HEK293 (cell line): Measurements from ENCODE around the gene WDR1.

Experiments
- CTCF ChIA-PET: fragments of 350-600 bp; formaldehyde crosslinking; extraction: SDS; loops from one replicate; lab custom pipeline; 2021; ENCODE audit warnings: antibody characterized with exemption; lab: Yijun Ruan, JAX
- POLR2A ChIA-PET: fragments of 300-600 bp; formaldehyde crosslinking; extraction: SDS; loops from one replicate; lab custom pipeline; 2020; ENCODE audit warnings: antibody characterized with exemption, inconsistent platforms; lab: Yijun Ruan, JAX
- H3K27ac ChIP-seq: fragments of 200-500 bp; sonication (Bioruptor generic); 2 replicates; pipeline ENCODE4 v1.5.1; 2014; ENCODE audit warnings: low read depth, low read length, control low read depth, inconsistent platforms; ENCODE audit errors: extremely low read depth
- H3K36me3 ChIP-seq, 2 experiments: fragments of 200-500 bp in 1 of 2; sonication (Bioruptor generic) in 1 of 2; 1 replicate in 1 of 2; 2 replicates in 1 of 2; pipeline ENCODE4 v1.5.1; 2014 to 2017; ENCODE audit warnings: inconsistent platforms in 2 of 2, low read length in 2 of 2; ENCODE audit not compliant: control insufficient read depth in 2 of 2, insufficient read depth in 1 of 2
- H3K4me1 ChIP-seq: fragments of 200-500 bp; sonication (Bioruptor generic); 2 replicates; pipeline ENCODE4 v1.5.1; 2014; ENCODE audit warnings: mild to moderate bottlenecking, low read length, inconsistent platforms; ENCODE audit not compliant: control insufficient read depth, insufficient read depth
- H3K4me3 ChIP-seq: 2 replicates; pipeline ENCODE4 v1.5.1; 2011; ENCODE audit warnings: low read depth, mild to moderate bottlenecking, control low read depth, low read length, moderate library complexity
- H3K9me3 ChIP-seq: fragments of 200-500 bp; sonication (Bioruptor generic); 2 replicates; pipeline ENCODE4 v1.5.1; 2014; ENCODE audit warnings: low read depth, low read length, inconsistent platforms; ENCODE audit not compliant: control insufficient read depth, insufficient read depth
- BCL11A ChIP-seq: fragments of 450-650 bp; formaldehyde crosslinking; IDR thresholded peaks from 2 replicates; pipeline ENCODE4 v1.5.1; 2016; ENCODE audit warnings: low read depth, missing biosample characterization, missing genetic modification characterization
- HOXC10 ChIP-seq: sonication (generic); formaldehyde crosslinking; IDR thresholded peaks from 2 replicates; pipeline ENCODE4 v1.8.1; 2023; ENCODE audit warnings: mild to moderate bottlenecking, missing genetic modification reagents
- KLF9 ChIP-seq: fragments of 450-650 bp; formaldehyde crosslinking; IDR thresholded peaks from 2 replicates; pipeline ENCODE4 v1.5.1; 2016; ENCODE audit warnings: missing biosample characterization, missing genetic modification characterization, low read depth
- MYNN ChIP-seq: fragments of 450-650 bp; formaldehyde crosslinking; IDR thresholded peaks from 2 replicates; pipeline ENCODE4 v1.5.1; 2016; ENCODE audit warnings: missing biosample characterization, missing genetic modification characterization, borderline replicate concordance
- SP2 ChIP-seq: fragments of 450-650 bp; formaldehyde crosslinking; IDR thresholded peaks from 2 replicates; pipeline ENCODE4 v1.5.1; 2016; ENCODE audit warnings: missing biosample characterization, missing genetic modification characterization
- ZBTB8A ChIP-seq: fragments of 450-650 bp; formaldehyde crosslinking; IDR thresholded peaks from 2 replicates; pipeline ENCODE4 v1.5.1; 2016; ENCODE audit warnings: missing biosample characterization, missing genetic modification characterization
- ZIC2 ChIP-seq: fragments of 450-650 bp; formaldehyde crosslinking; IDR thresholded peaks from 2 replicates; pipeline ENCODE4 v1.5.1; 2016; ENCODE audit warnings: missing biosample characterization, missing genetic modification characterization
- ZNF132 ChIP-seq: fragments of 450-650 bp; formaldehyde crosslinking; IDR thresholded peaks from 2 replicates; pipeline ENCODE4 v1.5.1; 2017; ENCODE audit warnings: missing biosample characterization, missing genetic modification characterization, borderline replicate concordance
- ZNF2 ChIP-seq: fragments of 450-650 bp; formaldehyde crosslinking; IDR thresholded peaks from 2 replicates; pipeline ENCODE4 v1.5.1; 2016; ENCODE audit warnings: missing biosample characterization, missing genetic modification characterization
- ZNF248 ChIP-seq: fragments of 450-650 bp; formaldehyde crosslinking; IDR thresholded peaks from 2 replicates; pipeline ENCODE4 v1.5.1; 2017; ENCODE audit warnings: missing biosample characterization, missing genetic modification characterization
- ZNF274 ChIP-seq, 2 experiments: fragments of 200-500 bp in 1 of 2; fragments of 450-650 bp in 1 of 2; sonication (Bioruptor generic) in 1 of 2; formaldehyde crosslinking in 1 of 2; IDR thresholded peaks; 2 replicates each; pipeline versions ENCODE4 v1.5.1 to v1.6.1; 2014 to 2016; ENCODE audit warnings: borderline replicate concordance in 1 of 2, inconsistent platforms in 1 of 2, low read length in 1 of 2, missing biosample characterization in 1 of 2, missing genetic modification characterization in 1 of 2
- ZNF324 ChIP-seq: fragments of 450-650 bp; formaldehyde crosslinking; IDR thresholded peaks from 2 replicates; pipeline ENCODE4 v1.5.1; 2016; ENCODE audit warnings: missing biosample characterization, missing genetic modification characterization
- ZNF335 ChIP-seq: fragments of 450-650 bp; formaldehyde crosslinking; conservative IDR thresholded peaks from 2 replicates; pipeline ENCODE4 v1.5.1; 2016; ENCODE audit warnings: missing biosample characterization, missing genetic modification characterization
- ZNF530 ChIP-seq: fragments of 450-650 bp; formaldehyde crosslinking; IDR thresholded peaks from 2 replicates; pipeline ENCODE4 v1.5.1; 2016; ENCODE audit warnings: low read depth, missing biosample characterization, missing genetic modification characterization
- ZNF610 ChIP-seq: fragments of 450-650 bp; formaldehyde crosslinking; IDR thresholded peaks from 2 replicates; pipeline ENCODE4 v1.5.1; 2016; ENCODE audit warnings: missing biosample characterization, missing genetic modification characterization, borderline replicate concordance
- ZNF670 ChIP-seq: fragments of 450-650 bp; formaldehyde crosslinking; IDR thresholded peaks from 2 replicates; pipeline ENCODE4 v1.5.1; 2016; ENCODE audit warnings: missing biosample characterization, missing genetic modification characterization, low read depth
- ZNF747 ChIP-seq: fragments of 450-650 bp; formaldehyde crosslinking; IDR thresholded peaks from 2 replicates; pipeline ENCODE4 v1.5.1; 2016; ENCODE audit warnings: missing biosample characterization, missing genetic modification characterization
- TF ChIP-seq, protein P1 (sequence below): fragments of 450-650 bp; IDR thresholded peaks from 2 replicates; pipeline ENCODE4 v1.5.1; 2018; ENCODE audit warnings: missing biosample characterization, mild to moderate bottlenecking, missing genetic modification characterization
- TF ChIP-seq, protein P2 (sequence below): fragments of 450-650 bp; formaldehyde crosslinking; IDR thresholded peaks from 2 replicates; pipeline ENCODE4 v1.5.1; 2016; ENCODE audit warnings: missing biosample characterization, missing genetic modification characterization
- TF ChIP-seq, protein P3 (sequence below): fragments of 450-650 bp; formaldehyde crosslinking; IDR thresholded peaks from 2 replicates; pipeline ENCODE4 v1.5.0; 2017; ENCODE audit warnings: missing biosample characterization, missing genetic modification characterization, borderline replicate concordance
- TF ChIP-seq, protein P4 (sequence below): fragments of 450-650 bp; formaldehyde crosslinking; conservative IDR thresholded peaks from 2 replicates; pipeline ENCODE4 v1.5.1; 2016; ENCODE audit warnings: low read depth, missing biosample characterization, missing genetic modification characterization

WDR1 gene

DNA sequence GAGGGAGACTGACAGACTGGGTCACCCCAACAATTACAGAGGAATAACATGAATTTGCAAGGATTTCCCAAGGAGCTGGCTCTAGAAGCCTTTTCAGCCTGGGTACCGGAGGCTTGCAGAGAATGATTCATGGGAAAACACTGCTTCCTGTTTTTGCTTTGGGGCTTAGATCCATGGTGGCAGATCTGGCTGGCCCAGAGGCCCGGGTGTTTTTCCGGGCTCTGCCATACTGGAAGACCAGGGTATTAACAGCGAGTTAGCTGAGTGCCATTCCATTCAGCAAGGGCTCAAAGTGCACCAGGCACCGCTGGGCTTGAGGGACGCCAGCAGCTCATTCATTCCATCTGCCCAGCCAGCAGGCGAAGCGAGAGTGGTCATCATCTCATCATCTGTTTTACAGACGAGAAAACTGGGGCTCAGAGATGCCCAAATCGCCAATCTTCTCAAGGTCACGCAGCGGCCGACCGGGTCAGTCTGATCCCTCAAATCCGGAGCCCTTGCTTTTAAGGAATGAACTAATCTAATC is 1.3 kb downstream of the WDR1 start (continued):
- TF ChIP-seq ZNF274 (IDR thresholded peaks at IDR 0.05; ENCODE audit: low read length), result no peak
- no peak for TF ChIP-seq ZNF274 (tag by site-specific recombination; IDR thresholded peaks at IDR 0.05; ENCODE audit: borderline replicate concordance)
- TF ChIP-seq ZNF530, result no peak
- no peak for TF ChIP-seq ZBTB8A (tag by site-specific recombination)
- TF ChIP-seq ZNF132 (tag by site-specific recombination), result no peak
- TF ChIP-seq BCL11A (tag by site-specific recombination), result no peak
- TF ChIP-seq MYNN, result no peak
- no peak for TF ChIP-seq HOXC10
- TF ChIP-seq, protein P1, sequence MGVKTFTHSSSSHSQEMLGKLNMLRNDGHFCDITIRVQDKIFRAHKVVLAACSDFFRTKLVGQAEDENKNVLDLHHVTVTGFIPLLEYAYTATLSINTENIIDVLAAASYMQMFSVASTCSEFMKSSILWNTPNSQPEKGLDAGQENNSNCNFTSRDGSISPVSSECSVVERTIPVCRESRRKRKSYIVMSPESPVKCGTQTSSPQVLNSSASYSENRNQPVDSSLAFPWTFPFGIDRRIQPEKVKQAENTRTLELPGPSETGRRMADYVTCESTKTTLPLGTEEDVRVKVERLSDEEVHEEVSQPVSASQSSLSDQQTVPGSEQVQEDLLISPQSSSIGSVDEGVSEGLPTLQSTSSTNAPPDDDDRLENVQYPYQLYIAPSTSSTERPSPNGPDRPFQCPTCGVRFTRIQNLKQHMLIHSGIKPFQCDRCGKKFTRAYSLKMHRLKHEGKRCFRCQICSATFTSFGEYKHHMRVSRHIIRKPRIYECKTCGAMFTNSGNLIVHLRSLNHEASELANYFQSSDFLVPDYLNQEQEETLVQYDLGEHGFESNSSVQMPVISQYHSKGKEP (tag by site-specific recombination), result no peak
- TF ChIP-seq ZNF2 (tag by site-specific recombination), result no peak
- TF ChIP-seq, all 188 proteins: peak for 0

DNA sequence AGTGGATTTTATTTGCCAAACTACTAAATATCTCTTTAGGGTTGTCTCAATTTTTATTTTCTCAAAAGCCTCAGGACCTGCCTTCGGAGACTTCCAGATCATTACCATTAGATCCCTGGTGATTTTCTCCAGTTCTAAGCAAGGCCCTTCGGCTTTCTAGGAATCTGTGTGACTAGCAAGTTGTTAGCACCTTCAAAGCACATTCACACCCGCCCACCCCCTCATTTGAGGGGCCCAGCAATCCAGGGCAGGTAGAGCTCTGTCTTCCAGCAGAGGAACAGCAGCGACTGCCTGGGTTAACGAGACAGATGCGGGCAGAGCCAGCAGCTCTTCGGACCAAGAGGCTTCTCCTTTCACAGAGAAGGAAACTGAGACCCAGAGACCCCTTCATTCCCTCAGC is 2.0 kb downstream of the WDR1 start:
- H3K27ac ChIP-seq, result no peak overlapping the region
- ChIA-PET POLR2A (no interaction called here), CTCF (no interaction called here)
- H3K9me3 ChIP-seq, result no peaks in the 10 kb centered on the region
- H3K4me1 ChIP-seq, result no peaks in the 10 kb centered on the region
- H3K4me3 ChIP-seq, result no peak overlapping the region
- TF ChIP-seq ZNF670 (tag by site-specific recombination) (no peak), ZNF248 (tag by site-specific recombination) (no peak), ZNF610 (tag by site-specific recombination) (no peak)
- TF ChIP-seq, all 188 proteins: peak for 0
- H3K36me3 ChIP-seq, result peaks cover 4 to 61% of the 10 kb centered on the region in 2 experiments; a peak in 2 of 3 replicates

DNA sequence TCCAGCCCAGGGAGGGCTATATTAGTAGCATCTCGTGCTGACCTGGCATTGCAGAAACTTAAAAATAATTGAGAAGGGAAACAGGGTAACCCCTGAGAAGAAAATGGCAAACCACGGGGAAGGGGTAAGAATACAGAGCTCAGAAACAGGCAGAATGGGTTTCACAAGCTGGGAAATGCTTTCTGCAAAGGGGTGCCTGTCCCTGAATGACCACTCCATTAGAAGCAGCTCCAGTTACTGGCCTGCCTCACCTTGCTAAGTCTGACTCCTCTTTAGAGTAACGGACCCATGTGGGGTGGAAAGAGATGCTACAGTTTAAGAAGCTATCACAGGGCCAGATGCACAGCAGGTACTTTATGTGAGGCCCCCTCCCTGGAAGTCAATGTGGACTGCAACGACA is 2.5 kb downstream of the WDR1 start:
- POLR2A ChIA-PET, result no interaction called here
- Histone ChIP-seq H3K27ac (no peak overlapping the region), H3K4me3 (no peak overlapping the region), H3K36me3 (peaks cover 4 to 65% of the 10 kb centered on the region in 2 experiments; a peak in 2 of 3 replicates), H3K9me3 (no peaks in the 10 kb centered on the region), H3K4me1 (no peaks in the 10 kb centered on the region)
- CTCF ChIA-PET, result no interaction called here
- TF ChIP-seq SP2 (tag by site-specific recombination), result no peak
- TF ChIP-seq, protein P2, sequence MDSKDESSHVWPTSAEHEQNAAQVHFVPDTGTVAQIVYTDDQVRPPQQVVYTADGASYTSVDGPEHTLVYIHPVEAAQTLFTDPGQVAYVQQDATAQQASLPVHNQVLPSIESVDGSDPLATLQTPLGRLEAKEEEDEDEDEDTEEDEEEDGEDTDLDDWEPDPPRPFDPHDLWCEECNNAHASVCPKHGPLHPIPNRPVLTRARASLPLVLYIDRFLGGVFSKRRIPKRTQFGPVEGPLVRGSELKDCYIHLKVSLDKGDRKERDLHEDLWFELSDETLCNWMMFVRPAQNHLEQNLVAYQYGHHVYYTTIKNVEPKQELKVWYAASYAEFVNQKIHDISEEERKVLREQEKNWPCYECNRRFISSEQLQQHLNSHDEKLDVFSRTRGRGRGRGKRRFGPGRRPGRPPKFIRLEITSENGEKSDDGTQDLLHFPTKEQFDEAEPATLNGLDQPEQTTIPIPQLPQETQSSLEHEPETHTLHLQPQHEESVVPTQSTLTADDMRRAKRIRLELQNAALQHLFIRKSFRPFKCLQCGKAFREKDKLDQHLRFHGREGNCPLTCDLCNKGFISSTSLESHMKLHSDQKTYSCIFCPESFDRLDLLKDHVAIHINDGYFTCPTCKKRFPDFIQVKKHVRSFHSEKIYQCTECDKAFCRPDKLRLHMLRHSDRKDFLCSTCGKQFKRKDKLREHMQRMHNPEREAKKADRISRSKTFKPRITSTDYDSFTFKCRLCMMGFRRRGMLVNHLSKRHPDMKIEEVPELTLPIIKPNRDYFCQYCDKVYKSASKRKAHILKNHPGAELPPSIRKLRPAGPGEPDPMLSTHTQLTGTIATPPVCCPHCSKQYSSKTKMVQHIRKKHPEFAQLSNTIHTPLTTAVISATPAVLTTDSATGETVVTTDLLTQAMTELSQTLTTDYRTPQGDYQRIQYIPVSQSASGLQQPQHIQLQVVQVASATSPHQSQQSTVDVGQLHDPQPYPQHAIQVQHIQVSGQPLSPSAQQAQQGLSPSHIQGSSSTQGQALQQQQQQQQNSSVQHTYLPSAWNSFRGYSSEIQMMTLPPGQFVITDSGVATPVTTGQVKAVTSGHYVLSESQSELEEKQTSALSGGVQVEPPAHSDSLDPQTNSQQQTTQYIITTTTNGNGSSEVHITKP, result no peak
- TF ChIP-seq ZNF335 (tag by site-specific recombination), result no peak
- TF ChIP-seq, protein P3, sequence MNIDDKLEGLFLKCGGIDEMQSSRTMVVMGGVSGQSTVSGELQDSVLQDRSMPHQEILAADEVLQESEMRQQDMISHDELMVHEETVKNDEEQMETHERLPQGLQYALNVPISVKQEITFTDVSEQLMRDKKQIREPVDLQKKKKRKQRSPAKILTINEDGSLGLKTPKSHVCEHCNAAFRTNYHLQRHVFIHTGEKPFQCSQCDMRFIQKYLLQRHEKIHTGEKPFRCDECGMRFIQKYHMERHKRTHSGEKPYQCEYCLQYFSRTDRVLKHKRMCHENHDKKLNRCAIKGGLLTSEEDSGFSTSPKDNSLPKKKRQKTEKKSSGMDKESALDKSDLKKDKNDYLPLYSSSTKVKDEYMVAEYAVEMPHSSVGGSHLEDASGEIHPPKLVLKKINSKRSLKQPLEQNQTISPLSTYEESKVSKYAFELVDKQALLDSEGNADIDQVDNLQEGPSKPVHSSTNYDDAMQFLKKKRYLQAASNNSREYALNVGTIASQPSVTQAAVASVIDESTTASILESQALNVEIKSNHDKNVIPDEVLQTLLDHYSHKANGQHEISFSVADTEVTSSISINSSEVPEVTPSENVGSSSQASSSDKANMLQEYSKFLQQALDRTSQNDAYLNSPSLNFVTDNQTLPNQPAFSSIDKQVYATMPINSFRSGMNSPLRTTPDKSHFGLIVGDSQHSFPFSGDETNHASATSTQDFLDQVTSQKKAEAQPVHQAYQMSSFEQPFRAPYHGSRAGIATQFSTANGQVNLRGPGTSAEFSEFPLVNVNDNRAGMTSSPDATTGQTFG (tag by site-specific recombination), result no peak
- no peak for TF ChIP-seq ZIC2 (tag by site-specific recombination)
- no peak for TF ChIP-seq ZNF324 (tag by site-specific recombination)
- TF ChIP-seq, protein P4, sequence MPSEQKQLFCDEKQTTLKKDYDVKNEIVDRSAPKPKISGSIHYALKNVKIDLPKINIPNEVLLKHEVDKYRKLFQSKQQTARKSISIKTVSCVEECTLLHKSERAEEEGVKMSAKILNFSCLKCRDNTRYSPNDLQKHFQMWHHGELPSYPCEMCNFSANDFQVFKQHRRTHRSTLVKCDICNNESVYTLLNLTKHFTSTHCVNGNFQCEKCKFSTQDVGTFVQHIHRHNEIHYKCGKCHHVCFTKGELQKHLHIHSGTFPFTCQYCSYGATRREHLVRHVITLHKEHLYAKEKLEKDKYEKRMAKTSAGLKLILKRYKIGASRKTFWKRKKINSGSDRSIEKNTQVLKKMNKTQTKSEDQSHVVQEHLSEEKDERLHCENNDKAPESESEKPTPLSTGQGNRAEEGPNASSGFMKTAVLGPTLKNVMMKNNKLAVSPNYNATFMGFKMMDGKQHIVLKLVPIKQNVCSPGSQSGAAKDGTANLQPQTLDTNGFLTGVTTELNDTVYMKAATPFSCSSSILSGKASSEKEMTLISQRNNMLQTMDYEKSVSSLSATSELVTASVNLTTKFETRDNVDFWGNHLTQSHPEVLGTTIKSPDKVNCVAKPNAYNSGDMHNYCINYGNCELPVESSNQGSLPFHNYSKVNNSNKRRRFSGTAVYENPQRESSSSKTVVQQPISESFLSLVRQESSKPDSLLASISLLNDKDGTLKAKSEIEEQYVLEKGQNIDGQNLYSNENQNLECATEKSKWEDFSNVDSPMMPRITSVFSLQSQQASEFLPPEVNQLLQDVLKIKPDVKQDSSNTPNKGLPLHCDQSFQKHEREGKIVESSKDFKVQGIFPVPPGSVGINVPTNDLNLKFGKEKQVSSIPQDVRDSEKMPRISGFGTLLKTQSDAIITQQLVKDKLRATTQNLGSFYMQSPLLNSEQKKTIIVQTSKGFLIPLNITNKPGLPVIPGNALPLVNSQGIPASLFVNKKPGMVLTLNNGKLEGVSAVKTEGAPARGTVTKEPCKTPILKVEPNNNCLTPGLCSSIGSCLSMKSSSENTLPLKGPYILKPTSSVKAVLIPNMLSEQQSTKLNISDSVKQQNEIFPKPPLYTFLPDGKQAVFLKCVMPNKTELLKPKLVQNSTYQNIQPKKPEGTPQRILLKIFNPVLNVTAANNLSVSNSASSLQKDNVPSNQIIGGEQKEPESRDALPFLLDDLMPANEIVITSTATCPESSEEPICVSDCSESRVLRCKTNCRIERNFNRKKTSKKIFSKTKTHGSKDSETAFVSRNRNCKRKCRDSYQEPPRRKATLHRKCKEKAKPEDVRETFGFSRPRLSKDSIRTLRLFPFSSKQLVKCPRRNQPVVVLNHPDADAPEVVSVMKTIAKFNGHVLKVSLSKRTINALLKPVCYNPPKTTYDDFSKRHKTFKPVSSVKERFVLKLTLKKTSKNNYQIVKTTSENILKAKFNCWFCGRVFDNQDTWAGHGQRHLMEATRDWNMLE, result no peak
- no peak for TF ChIP-seq KLF9 (tag by site-specific recombination)
- no peak for TF ChIP-seq ZNF747 (tag by site-specific recombination)
